OCI-LY7 (cell line): ENCODE results near the gene ENAM.

Experiments used
- EZH2phosphoT487 ChIP-seq: fragments of 200-600 bp; sonication (generic); IDR thresholded peaks from 2 replicates; pipeline ENCODE4 v1.6.1; 2018; ENCODE audit warnings: low read depth, borderline replicate concordance, mild to moderate bottlenecking, mixed run types, antibody characterized with exemption, low read length, moderate library complexity, mixed read lengths
- TF ChIP-seq, protein P1 (sequence below): fragments of 200-600 bp; sonication (generic); conservative IDR thresholded peaks from 2 replicates; pipeline ENCODE4 v1.5.1; 2014; ENCODE audit warnings: mild to moderate bottlenecking, antibody characterized with exemption, low read length, moderate library complexity, mixed read lengths

GRCh38 chr4:70676554-70677090 is 48.1 kb downstream of the ENAM start:
- TF ChIP-seq, protein P1, sequence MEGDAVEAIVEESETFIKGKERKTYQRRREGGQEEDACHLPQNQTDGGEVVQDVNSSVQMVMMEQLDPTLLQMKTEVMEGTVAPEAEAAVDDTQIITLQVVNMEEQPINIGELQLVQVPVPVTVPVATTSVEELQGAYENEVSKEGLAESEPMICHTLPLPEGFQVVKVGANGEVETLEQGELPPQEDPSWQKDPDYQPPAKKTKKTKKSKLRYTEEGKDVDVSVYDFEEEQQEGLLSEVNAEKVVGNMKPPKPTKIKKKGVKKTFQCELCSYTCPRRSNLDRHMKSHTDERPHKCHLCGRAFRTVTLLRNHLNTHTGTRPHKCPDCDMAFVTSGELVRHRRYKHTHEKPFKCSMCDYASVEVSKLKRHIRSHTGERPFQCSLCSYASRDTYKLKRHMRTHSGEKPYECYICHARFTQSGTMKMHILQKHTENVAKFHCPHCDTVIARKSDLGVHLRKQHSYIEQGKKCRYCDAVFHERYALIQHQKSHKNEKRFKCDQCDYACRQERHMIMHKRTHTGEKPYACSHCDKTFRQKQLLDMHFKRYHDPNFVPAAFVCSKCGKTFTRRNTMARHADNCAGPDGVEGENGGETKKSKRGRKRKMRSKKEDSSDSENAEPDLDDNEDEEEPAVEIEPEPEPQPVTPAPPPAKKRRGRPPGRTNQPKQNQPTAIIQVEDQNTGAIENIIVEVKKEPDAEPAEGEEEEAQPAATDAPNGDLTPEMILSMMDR, result no peak
- no peak for TF ChIP-seq EZH2phosphoT487
